MG63 (cell line): Measurements from ENCODE around the gene PPP6R2. TPM values are rescaled to one million over a fixed set of nuclear protein-coding genes. Genes with fewer than 3 reads are reported as not detected.

ENCODE experiments used
- DNase-seq: peaks from one replicate; pipeline ENCODE4 v3.0.0-alpha.2; 2020
- H3K27me3 ChIP-seq: fragments of 250-450 bp; sonication (Bioruptor Pico); 2 replicates; pipeline ENCODE4 v1.5.1; 2020; ENCODE audit warnings: mild to moderate bottlenecking, moderate library complexity
- H3K36me3 ChIP-seq: fragments of 250-450 bp; sonication (Bioruptor Pico); 2 replicates; pipeline ENCODE4 v1.5.1; 2020; ENCODE audit warnings: mild to moderate bottlenecking, moderate library complexity
- H3K4me3 ChIP-seq: fragments of 250-450 bp; sonication (Bioruptor Pico); 2 replicates; pipeline ENCODE4 v1.5.1; 2020; ENCODE audit warnings: mild to moderate bottlenecking, moderate library complexity
- H3K9me3 ChIP-seq: fragments of 250-450 bp; sonication (Bioruptor Pico); 2 replicates; pipeline ENCODE4 v1.5.1; 2020; ENCODE audit warnings: mild to moderate bottlenecking, moderate library complexity
- total RNA-seq: library from RNA; depleted of rRNA; stranded (reverse); fragments of >200 nt; shearing (Covaris generic); gene quantifications from 2 replicates; pipeline ENCODE4 v1.2.3, GENCODE V29; 2014; ENCODE audit warnings: low replicate concordance

PPP6R2 gene
- total RNA-seq, 1 experiment from 2014 or later, result 37.4 TPM

- Histone ChIP-seq H3K27me3 (no peaks in the 10 kb centered on the region), H3K4me3 (no peak overlapping the region), H3K9me3 (no peaks in the 10 kb centered on the region), H3K36me3 (peaks cover 15% of the 10 kb centered on the region)
- DNase-seq, result no peak
These were observed 96.3 kb downstream of the PPP6R2 start for GRCh38 chr22:50439314-50439870.

GRCh38 chr22:50439871-50440331 lies 96.8 kb downstream of the PPP6R2 start:
- H3K27me3 ChIP-seq, result no peaks in the 10 kb centered on the region
- H3K4me3 ChIP-seq, result no peak overlapping the region
- no peak for DNase-seq
- H3K9me3 ChIP-seq, result no peaks in the 10 kb centered on the region
- peaks cover 18% of the 10 kb centered on the region for H3K36me3 ChIP-seq

GRCh38 chr22:50440544-50441249 lies 97.6 kb downstream of the PPP6R2 start:
- peaks cover 26% of the 10 kb centered on the region for H3K36me3 ChIP-seq
- DNase-seq, result no peak
- H3K27me3 ChIP-seq, result no peaks in the 10 kb centered on the region
- H3K9me3 ChIP-seq, result no peaks in the 10 kb centered on the region
- H3K4me3 ChIP-seq, result no peak overlapping the region

GRCh38 chr22:50441428-50441993 lies 98.4 kb downstream of the PPP6R2 start:
- no peaks in the 10 kb centered on the region for H3K9me3 ChIP-seq
- no peak overlapping the region for H3K4me3 ChIP-seq
- peaks cover 30% of the 10 kb centered on the region for H3K36me3 ChIP-seq
- no peaks in the 10 kb centered on the region for H3K27me3 ChIP-seq
- no peak for DNase-seq

- no peaks in the 10 kb centered on the region for H3K27me3 ChIP-seq
- no peaks in the 10 kb centered on the region for H3K9me3 ChIP-seq
- DNase-seq, result no peak
- H3K4me3 ChIP-seq, result no peak overlapping the region
- H3K36me3 ChIP-seq, result peaks cover 36% of the 10 kb centered on the region
These were observed 100.1 kb downstream of the PPP6R2 start for GRCh38 chr22:50443197-50443596.

- H3K9me3 ChIP-seq, result no peaks in the 10 kb centered on the region
- H3K27me3 ChIP-seq, result no peaks in the 10 kb centered on the region
- no peak overlapping the region for H3K4me3 ChIP-seq
- no peak for DNase-seq
- peaks cover 40% of the 10 kb centered on the region for H3K36me3 ChIP-seq
These were observed 100.9 kb downstream of the PPP6R2 start for GRCh38 chr22:50443801-50444625.

GRCh38 chr22:50444663-50445062 lies 101.5 kb downstream of the PPP6R2 start:
- Histone ChIP-seq H3K4me3 (no peak overlapping the region), H3K27me3 (no peaks in the 10 kb centered on the region), H3K9me3 (no peaks in the 10 kb centered on the region), H3K36me3 (peaks cover 40% of the 10 kb centered on the region)
- DNase-seq, result peak; percentile 75

GRCh38 chr22:50445071-50445879 lies 102.1 kb downstream of the PPP6R2 start:
- Histone ChIP-seq H3K36me3 (peaks cover 37% of the 10 kb centered on the region), H3K9me3 (no peaks in the 10 kb centered on the region), H3K27me3 (no peaks in the 10 kb centered on the region), H3K4me3 (no peak overlapping the region)
- no peak for DNase-seq

GRCh38 chr22:50445880-50446707 lies 103.0 kb downstream of the PPP6R2 start:
- no peak for DNase-seq
- H3K9me3 ChIP-seq, result no peaks in the 10 kb centered on the region
- H3K36me3 ChIP-seq, result peaks cover 41% of the 10 kb centered on the region
- no peaks in the 10 kb centered on the region for H3K27me3 ChIP-seq
- no peak overlapping the region for H3K4me3 ChIP-seq

GRCh38 chr22:50446708-50447575 lies 103.8 kb downstream of the PPP6R2 start:
- Histone ChIP-seq H3K9me3 (no peaks in the 10 kb centered on the region), H3K36me3 (peaks cover 45% of the 10 kb centered on the region), H3K4me3 (no peak overlapping the region), H3K27me3 (no peaks in the 10 kb centered on the region)
- DNase-seq, result no peak

GRCh38 chr22:50447576-50448551 lies 104.7 kb downstream of the PPP6R2 start:
- Histone ChIP-seq H3K4me3 (no peak overlapping the region), H3K36me3 (peaks cover 45% of the 10 kb centered on the region), H3K27me3 (no peaks in the 10 kb centered on the region), H3K9me3 (no peaks in the 10 kb centered on the region)
- DNase-seq, result no peak

- Histone ChIP-seq H3K36me3 (peaks cover 37% of the 10 kb centered on the region), H3K27me3 (no peaks in the 10 kb centered on the region), H3K9me3 (no peaks in the 10 kb centered on the region), H3K4me3 (no peak overlapping the region)
- DNase-seq, result no peak
These were observed 109.5 kb downstream of the PPP6R2 start for GRCh38 chr22:50452649-50453048.

- H3K9me3 ChIP-seq, result no peaks in the 10 kb centered on the region
- H3K4me3 ChIP-seq, result no peak overlapping the region
- DNase-seq, result no peak
- no peaks in the 10 kb centered on the region for H3K27me3 ChIP-seq
- H3K36me3 ChIP-seq, result peaks cover 27% of the 10 kb centered on the region
These were observed 111.5 kb downstream of the PPP6R2 start for GRCh38 chr22:50454556-50455075.

- no peaks in the 10 kb centered on the region for H3K27me3 ChIP-seq
- H3K9me3 ChIP-seq, result no peaks in the 10 kb centered on the region
- H3K36me3 ChIP-seq, result peaks cover 32% of the 10 kb centered on the region
- no peak overlapping the region for H3K4me3 ChIP-seq
- DNase-seq, result no peak
These were observed 112.1 kb downstream of the PPP6R2 start for GRCh38 chr22:50455201-50455600.
